ENCODE results near the gene PKN2. TPM values are rescaled to one million over a fixed set of nuclear protein-coding genes. Genes with fewer than 3 reads are reported as not detected.

Gene PKN2
- total and polyA plus RNA-seq, 2 of the 8 experiments (the other 6 are each of a cell fraction or from before 2014, with no cell fraction given), result 7.8 to 32.0 TPM

DNA sequence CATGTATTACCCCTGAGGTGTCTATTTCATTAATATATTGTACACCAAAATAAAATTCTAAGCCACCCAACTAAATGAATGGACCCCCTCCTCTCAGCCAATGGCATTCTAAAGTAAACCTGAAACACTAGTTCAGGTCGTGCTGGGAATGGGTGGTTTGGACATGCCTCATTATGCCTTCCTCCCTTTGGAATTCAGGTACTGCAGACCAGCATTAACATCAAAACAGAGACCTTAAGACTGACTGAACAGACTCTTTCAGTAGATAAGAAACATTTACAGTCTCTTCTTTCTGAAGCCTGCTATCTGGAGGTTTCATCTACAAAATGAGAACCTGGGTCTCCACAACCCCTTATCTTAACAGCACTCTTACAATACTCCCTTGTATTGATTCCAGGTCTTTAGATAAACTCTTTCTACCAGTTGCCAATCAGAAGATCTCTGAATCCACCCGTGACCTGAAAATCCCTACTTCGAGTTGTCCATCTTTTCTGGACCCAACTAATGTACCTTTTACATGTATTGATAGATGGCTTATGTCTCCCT is 93.6 kb downstream of the PKN2 start:
- Histone ChIP-seq H2BK20ac (ENCODE audit: low read length) (no peak overlapping the region), H3K23me2 (ENCODE audit: low read depth, low read length) (no peaks in the 10 kb centered on the region), H3K4me2 (ENCODE audit: insufficient read depth in 1 of 2, low read depth in 2 of 2, low read length in 2 of 2) (peak overlapping the region; percentile 37 to 41), H3K36me3 (ENCODE audit: control insufficient read depth in 2 of 4, insufficient read depth in 4 of 4, low read length in 3 of 4) (peaks cover 2 to 16% (median 8%) of the 10 kb centered on the region in 4 experiments; a peak in 3 of 8 replicates), H3K14ac (ENCODE audit: insufficient read length) (no peak overlapping the region), H3K79me2 (ENCODE audit: control insufficient read depth in 1 of 2, insufficient read depth in 2 of 2, low read length in 2 of 2) (no peaks in the 10 kb centered on the region), H3K79me1 (ENCODE audit: low read depth, low read length) (no peaks in the 10 kb centered on the region), H3K18ac (ENCODE audit: extremely low read depth, low read length) (no peak overlapping the region), H3K4ac (replicated peaks; ENCODE audit: insufficient read length, low read depth, low read length) (no peak overlapping the region), H4K8ac (ENCODE audit: extremely low read depth, insufficient read depth, low read length) (no peak overlapping the region), H3K56ac (replicated peaks; ENCODE audit: insufficient read length, low read depth, low read length) (no peak overlapping the region), H2AFZ (ENCODE audit: low read length) (no peak overlapping the region), H3K9me3 (ENCODE audit: insufficient read depth in 2 of 2, low read depth in 1 of 2, low read length in 1 of 2) (no peaks in the 10 kb centered on the region), H4K20me1 (replicated peaks in 1 of 2; ENCODE audit: control insufficient read depth in 1 of 2, insufficient read depth in 2 of 2, low read length in 2 of 2) (no peaks in the 10 kb centered on the region), H2BK5ac (ENCODE audit: low read depth, low read length) (peak overlapping the region; percentile 79; the same call in 1 of the 2 replicates), H4K91ac (replicated peaks; ENCODE audit: insufficient read length, low read length) (no peak overlapping the region), H2AK5ac (ENCODE audit: low read depth, low read length) (no peak overlapping the region), H4K5ac (ENCODE audit: insufficient read length, low read depth, low read length) (peak overlapping the region; percentile 68), H3K27me3 (replicated peaks in 1 of 4; ENCODE audit: control insufficient read depth in 3 of 4, extremely low read depth in 1 of 4, insufficient read depth in 3 of 4, low read length in 3 of 4) (no peaks in the 10 kb centered on the region), H3K23ac (ENCODE audit: insufficient read length) (no peak overlapping the region), H3K4me1 (replicated peaks in 1 of 4; ENCODE audit: control insufficient read depth in 3 of 4, insufficient read depth in 4 of 4, low read length in 3 of 4) (peaks cover 5 to 36% (median 24%) of the 10 kb centered on the region in 4 experiments), H2BK120ac (replicated peaks; ENCODE audit: low read depth, low read length) (no peak overlapping the region), H2BK15ac (ENCODE audit: low read length) (no peak overlapping the region), H3K9ac (replicated peaks in 1 of 4; ENCODE audit: extremely low read depth in 1 of 4, low read depth in 3 of 4, low read length in 3 of 4) (no peak overlapping the region), H2BK12ac (ENCODE audit: low read depth, low read length) (no peak overlapping the region), H3K4me3 (ENCODE audit: extremely low read depth in 1 of 4, insufficient read depth in 2 of 4, low read depth in 3 of 4, low read length in 4 of 4) (peak overlapping the region in 1 of 4 experiments; percentile 17; a peak in 1 of 8 replicates), H3K27ac (ENCODE audit: low read depth, low read length) (peak overlapping the region; percentile 8; the same call in 1 of the 2 replicates)
- DNase-seq (ENCODE audit: low read depth in 1 of 2, low spot score in 2 of 2) (peak in 1 of 2 experiments; percentile 34), FAIRE-seq (peak; percentile 36)
- WGBS, 2 experiments (ENCODE audit: extremely low coverage in 1 of 2, insufficient coverage in 1 of 2, insufficient read length in 1 of 2, insufficient replicate concordance in 2 of 2, low coverage in 1 of 2, low lambda C conversion rate in 2 of 2, missing lambda C conversion rate in 1 of 2), result 55% methylated on average over 3 of the region's 3 CpGs; no CpG with 5 or more reads in 1 of the 2 experiments
- TF ChIP-seq SP1 (IDR thresholded peaks at IDR 0.05; ENCODE audit: low read depth, low read length) (0 out of 2 replicates have a peak, but pooled peaks have one; percentile 32), TEAD4 (IDR thresholded peaks at IDR 0.05; ENCODE audit: low read depth, low read length) (peak; percentile 30; the same call in 1 of the 2 replicates), HDAC2 (IDR thresholded peaks at IDR 0.05; ENCODE audit: borderline replicate concordance in 1 of 2, low read depth in 2 of 2, low read length in 2 of 2) (no peak)
- ChIA-PET CTCF (ENCODE audit: partially characterized antibody) (interaction anchor here (1.2 to 3.0 kb wide), 2 partner anchors 17 to 99 kb away, joined by 4 to 8 read pairs; no protein-coding TSS in a partner anchor), POLR2A (ENCODE audit: partially characterized antibody) (interaction anchor here (1.6 kb wide), 1 partner anchor 9 kb away, joined by 3 read pairs; no protein-coding TSS in a partner anchor)

Measured in H1 (cell line).